NCI-H2081 (cell line): ENCODE measurements around the gene TEX2.

Source experiments
- DNase-seq, 2 experiments: peaks; one replicate each; lab custom pipeline; 2025; lab: John Stamatoyannopoulos, UW

Gene TEX2

GRCh38 chr17:64115043-64115698, 147.9 kb downstream of the TEX2 start:
- DNase-seq: no peak

GRCh38 chr17:64113006-64113405, 150.1 kb downstream of the TEX2 start:
- DNase-seq: no peak

- DNase-seq: no peak
Measured at GRCh38 chr17:64111831-64112230, 151.2 kb downstream of the TEX2 start.

DNA sequence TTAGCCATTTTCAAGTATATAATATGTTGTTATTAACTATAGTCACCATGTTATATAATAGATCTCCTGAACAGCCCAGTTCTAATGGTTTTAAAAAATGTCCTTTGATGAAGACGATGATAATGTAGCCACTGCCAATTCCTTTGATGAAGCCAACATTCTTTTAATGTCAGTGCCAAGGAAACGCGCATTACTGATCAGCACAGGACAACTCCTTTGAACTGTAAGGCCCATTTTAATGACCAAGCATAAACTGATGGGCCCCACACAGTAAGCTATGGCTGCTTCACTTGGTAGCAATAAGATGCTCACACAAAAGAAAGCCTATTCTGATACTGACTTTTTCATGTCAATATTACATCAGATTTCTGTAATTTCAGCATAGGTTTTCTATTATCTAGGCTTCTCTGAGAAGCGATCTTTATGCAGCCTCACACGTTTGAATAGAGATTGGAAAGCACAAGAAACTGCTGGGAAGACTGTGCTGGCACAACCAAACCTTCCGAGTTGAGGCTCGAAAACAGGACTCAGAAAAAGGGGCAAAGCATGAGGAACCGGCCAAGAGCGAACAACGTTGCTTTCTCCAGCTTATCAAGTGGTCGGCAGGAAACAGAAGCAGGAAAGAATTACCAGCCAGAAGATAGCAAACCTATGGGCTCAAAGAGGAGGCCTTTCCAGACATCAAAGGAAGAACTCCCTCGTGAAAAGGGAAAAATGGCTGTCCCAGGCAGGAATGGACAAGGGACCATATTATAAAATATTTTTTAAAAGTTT, 152.5 kb downstream of the TEX2 start:
- no peak for DNase-seq

DNA sequence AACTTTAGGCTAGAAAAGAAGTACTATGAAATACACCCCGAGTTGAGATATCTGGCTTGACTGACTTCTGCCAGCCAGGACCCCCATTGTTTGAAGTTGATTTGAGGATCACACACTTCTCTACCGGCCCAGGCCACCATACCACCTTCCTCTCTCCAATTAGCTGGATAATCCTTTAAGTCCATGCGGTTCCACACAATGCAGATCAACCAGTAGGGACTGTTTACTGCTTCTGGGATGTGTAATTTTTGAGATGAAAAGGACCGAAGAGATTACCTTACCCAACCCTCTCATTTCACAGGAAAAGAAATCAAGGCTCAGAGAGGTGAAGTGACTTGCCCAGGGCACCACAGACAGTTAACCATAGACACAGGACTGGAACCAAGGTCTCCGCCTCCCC, 153.7 kb downstream of the TEX2 start:
- no peak for DNase-seq

- DNase-seq: peak; percentile 21 to 73
Measured at GRCh38 chr17:64107500-64108236, 155.4 kb downstream of the TEX2 start.

DNA sequence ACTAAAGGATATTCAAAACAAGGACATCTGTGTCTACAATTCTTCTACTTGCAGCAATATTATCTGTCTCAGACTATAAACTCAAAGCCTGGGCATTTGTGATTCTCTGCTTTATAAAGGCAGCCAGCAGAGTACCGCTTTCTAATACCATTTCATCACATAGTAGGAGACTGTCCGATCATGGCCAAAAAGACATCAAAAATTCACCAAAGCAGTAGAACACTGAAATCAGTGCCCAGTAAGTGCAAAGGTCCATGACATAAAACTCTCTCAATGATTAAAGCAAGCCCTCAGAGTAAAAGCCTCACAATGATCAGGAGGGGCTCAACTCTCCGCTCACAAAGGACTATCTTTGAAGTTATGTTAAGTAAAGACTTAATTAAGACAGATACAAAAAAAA, 156.1 kb downstream of the TEX2 start:
- no peak for DNase-seq

DNA sequence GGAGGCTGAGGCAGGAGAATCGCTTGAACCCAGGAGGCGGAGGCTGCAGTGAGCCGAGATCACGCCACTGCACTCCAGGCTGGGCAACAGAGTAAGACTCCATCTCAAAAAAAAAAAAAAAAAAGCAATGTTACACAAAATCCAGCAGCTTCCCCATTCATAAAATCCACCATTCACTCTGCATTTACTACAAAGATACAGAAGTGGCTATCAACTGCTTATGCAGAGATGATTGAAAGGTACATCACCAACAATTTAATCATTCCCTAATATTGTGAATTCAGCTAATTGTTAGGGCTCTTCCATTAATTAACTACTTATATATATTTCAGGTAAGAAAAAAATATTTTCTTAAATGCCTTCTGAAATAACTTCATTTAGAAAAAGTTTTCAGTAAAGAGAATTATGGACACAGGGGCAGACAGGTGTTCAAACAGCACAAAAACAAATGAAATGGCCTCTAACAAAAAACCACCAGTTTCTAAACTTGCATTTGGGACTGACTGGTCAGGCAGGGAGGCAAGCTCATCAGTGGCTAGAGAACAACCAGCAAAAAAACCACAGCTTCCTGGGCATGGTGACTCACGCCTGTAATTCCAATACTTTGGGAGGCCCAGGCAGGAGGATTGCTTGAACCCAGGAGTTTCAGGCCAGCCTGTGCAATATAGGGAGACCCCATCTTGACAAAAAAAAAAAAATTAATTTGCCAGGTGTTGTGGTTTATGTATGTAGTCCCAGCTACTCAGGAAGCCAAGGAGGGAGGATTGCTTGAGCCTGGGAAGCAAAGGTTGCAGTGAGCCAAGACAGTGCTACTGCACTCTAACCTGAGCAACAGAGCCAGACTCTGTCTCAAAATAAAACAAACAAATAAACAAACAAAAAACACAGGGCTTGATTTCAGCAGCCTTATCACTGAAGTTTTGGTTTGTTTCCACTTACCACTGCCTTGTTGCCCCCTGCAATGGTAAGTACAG, 159.4 kb downstream of the TEX2 start:
- no peak for DNase-seq

GRCh38 chr17:64102627-64103390, 160.3 kb downstream of the TEX2 start:
- DNase-seq: no peak

DNA sequence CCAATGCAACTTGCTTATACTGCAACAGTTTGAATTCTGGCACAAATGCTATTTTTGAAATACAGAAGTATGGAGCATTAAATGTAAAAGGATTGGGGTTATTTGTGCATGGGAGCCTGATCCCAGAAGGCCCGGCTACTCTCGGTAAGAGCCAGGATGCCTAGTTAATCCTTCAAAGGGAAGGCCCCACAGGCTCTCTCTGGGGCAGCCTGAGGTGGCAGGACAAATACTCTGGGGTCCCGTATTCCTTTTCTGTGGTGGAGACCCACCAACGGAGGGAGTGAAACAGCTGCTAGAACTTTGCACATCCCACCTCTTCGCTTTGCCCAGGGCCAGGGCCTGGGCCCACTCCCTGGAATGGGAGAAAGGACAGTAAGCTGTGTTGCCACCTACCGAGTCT, 163.5 kb downstream of the TEX2 start:
- no peak for DNase-seq
